Calu3 (cell line): ENCODE data around the gene IRAK2. TPM values are rescaled to one million over a fixed set of nuclear protein-coding genes. Genes with fewer than 3 reads are reported as not detected.
A peak's percentile ranks its signal among the peaks of the same experiment; 100 is the strongest.
"Not testable (repeated sequence)": the region's sequence is repeated elsewhere in the genome, so short reads cannot be mapped to it uniquely, and the experiment has no call there.

Experiments
- BruUV-seq: library from RNA; stranded (reverse); fragments of 400-500 nt; replicated peaks from 2 replicates; lab custom pipeline; 2021; lab: Mats Ljungman, UMichigan
- CTCF ChIA-PET: fragments of 300-600 bp; sonication (Branson Sonifier 250); formaldehyde crosslinking; loops from one replicate; lab custom pipeline; 2022; ENCODE audit warnings: antibody characterized with exemption; lab: Charles Lee
- DNase-seq: peaks from one replicate; pipeline ENCODE4 v3.0.0; 2022
- H3K27ac Mint-ChIP-seq: one replicate; pipeline ENCODE4 v1.8.0; 2022; ENCODE audit warnings: mixed read lengths; ENCODE audit not compliant: unreplicated experiment
- H3K27me3 Mint-ChIP-seq: one replicate; pipeline ENCODE4 v1.8.0; 2022; ENCODE audit warnings: mixed read lengths; ENCODE audit not compliant: unreplicated experiment
- H3K36me3 Mint-ChIP-seq: one replicate; pipeline ENCODE4 v1.8.0; 2022; ENCODE audit warnings: mild to moderate bottlenecking, moderate library complexity, mixed read lengths; ENCODE audit not compliant: insufficient read depth, unreplicated experiment
- H3K4me1 Mint-ChIP-seq: one replicate; pipeline ENCODE4 v1.8.0; 2022; ENCODE audit warnings: mild to moderate bottlenecking, low read depth, mixed read lengths; ENCODE audit not compliant: unreplicated experiment
- H3K4me3 Mint-ChIP-seq: one replicate; pipeline ENCODE4 v1.8.0; 2022; ENCODE audit warnings: mild to moderate bottlenecking, low read depth, moderate library complexity, mixed read lengths; ENCODE audit not compliant: unreplicated experiment
- H3K9me3 Mint-ChIP-seq: one replicate; pipeline ENCODE4 v1.8.0; 2022; ENCODE audit warnings: low read depth, mixed read lengths; ENCODE audit not compliant: unreplicated experiment
- intact Hi-C: fragments of 100-400 bp; cut with micrococcal nuclease; formaldehyde crosslinking; loops from one replicate; pipeline ENCODE4 v1.10.0; 2022; ENCODE audit not compliant: unreplicated experiment
- total RNA-seq: library from RNA; stranded (reverse); gene quantifications from 2 replicates; pipeline ENCODE4 v1.2.3, GENCODE V29; 2022
- TF ChIP-seq, protein P1 (sequence below): fragments of 200-600 bp; IDR thresholded peaks from one replicate; pipeline ENCODE4 v1.8.0; 2022; ENCODE audit warnings: antibody characterized with exemption; ENCODE audit not compliant: unreplicated experiment

IRAK2 gene
- total RNA-seq, 1 experiment from 2014 or later = 31.6 TPM

DNA sequence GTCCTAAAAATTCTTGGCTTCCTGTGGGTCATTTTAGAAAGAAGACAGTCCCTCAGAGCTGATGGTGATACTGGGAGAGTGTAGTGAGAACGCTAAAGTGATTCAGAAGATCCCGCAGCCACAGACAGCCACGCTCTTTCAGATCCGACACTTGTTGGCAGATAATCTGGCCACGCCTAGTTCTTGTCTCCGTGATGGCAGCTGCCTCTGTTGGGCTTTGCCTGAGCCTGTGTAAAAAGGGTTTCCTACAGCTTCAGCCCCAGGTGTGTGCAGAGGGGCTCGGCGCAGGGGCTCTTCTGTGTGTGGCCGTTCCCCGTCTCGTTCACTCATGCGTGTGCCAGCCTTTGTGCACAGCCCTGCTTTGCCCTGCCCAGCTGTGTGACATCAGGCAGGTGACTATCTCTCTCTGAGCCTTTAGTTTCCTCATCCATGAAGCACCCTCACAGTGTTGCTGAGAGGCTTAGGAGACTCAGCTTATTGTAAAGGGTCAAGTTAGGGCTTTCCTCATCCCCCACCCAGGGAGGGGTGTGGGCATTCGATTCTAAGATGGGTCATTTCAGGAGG lies 6.3 kb downstream of the IRAK2 start:
- CTCF ChIA-PET = no interaction called here
- Mint-ChIP-seq H3K4me3 (no peak overlapping the region), H3K9me3 (no peaks in the 10 kb centered on the region), H3K4me1 (peaks cover 40% of the 10 kb centered on the region), H3K27ac (peak overlapping the region; percentile 75), H3K36me3 (peaks cover 60% of the 10 kb centered on the region), H3K27me3 (no peaks in the 10 kb centered on the region)
- no peak for DNase-seq
- BruUV-seq = no TSS peak
- intact Hi-C loops = no loop called here
- TF ChIP-seq, protein P1, sequence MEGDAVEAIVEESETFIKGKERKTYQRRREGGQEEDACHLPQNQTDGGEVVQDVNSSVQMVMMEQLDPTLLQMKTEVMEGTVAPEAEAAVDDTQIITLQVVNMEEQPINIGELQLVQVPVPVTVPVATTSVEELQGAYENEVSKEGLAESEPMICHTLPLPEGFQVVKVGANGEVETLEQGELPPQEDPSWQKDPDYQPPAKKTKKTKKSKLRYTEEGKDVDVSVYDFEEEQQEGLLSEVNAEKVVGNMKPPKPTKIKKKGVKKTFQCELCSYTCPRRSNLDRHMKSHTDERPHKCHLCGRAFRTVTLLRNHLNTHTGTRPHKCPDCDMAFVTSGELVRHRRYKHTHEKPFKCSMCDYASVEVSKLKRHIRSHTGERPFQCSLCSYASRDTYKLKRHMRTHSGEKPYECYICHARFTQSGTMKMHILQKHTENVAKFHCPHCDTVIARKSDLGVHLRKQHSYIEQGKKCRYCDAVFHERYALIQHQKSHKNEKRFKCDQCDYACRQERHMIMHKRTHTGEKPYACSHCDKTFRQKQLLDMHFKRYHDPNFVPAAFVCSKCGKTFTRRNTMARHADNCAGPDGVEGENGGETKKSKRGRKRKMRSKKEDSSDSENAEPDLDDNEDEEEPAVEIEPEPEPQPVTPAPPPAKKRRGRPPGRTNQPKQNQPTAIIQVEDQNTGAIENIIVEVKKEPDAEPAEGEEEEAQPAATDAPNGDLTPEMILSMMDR = no peak

DNA sequence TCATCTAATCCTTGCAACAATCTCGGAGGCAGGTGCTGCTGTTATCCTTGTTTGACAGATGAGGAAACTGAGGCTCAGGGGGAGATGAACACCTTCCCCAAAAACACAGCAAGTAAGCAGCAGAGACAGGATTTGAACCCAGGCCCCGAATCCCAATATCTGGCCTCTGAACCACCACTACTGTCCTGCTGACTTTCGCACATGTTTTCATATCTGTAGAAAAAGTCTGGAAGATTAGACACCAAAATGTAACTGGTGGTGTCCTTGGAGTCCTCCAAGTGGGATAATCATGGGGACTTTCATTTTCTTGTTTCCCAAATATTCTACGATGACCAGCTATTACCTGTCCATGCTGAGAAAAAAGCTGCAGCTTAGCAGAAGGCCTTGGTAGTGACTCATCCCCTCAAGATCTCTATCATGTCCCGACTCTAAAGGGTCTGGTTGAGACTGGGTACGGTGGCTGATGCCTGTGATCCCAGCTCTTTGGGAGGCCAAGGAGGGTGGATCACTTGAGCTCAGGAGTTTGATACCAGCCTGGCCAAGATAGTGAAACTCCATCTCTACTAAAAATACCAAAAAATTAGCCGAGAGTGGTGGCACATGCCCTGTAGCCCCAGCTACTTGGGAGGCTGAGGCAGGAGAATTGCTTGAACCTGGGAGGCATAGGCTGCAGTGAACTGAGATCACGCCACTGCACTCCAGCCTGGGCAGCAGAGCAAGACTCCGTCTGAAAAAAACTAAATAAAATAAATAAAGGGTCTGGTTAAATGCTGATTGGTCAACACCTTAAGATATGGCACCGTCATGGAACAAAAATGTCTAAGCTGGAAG lies 8.6 kb downstream of the IRAK2 start:
- peaks cover 51% of the 10 kb centered on the region for H3K36me3 Mint-ChIP-seq
- H3K4me3 Mint-ChIP-seq = no peak overlapping the region
- no peaks in the 10 kb centered on the region for H3K9me3 Mint-ChIP-seq
- TSS peak; percentile 96 for BruUV-seq
- CTCF ChIA-PET = no interaction called here
- H3K27me3 Mint-ChIP-seq = no peaks in the 10 kb centered on the region
- H3K4me1 Mint-ChIP-seq = peaks cover 30% of the 10 kb centered on the region
- intact Hi-C loops = no loop called here
- TF ChIP-seq, protein P1 = no peak
- no peak for DNase-seq
- peak overlapping the region; percentile 83 for H3K27ac Mint-ChIP-seq

DNA sequence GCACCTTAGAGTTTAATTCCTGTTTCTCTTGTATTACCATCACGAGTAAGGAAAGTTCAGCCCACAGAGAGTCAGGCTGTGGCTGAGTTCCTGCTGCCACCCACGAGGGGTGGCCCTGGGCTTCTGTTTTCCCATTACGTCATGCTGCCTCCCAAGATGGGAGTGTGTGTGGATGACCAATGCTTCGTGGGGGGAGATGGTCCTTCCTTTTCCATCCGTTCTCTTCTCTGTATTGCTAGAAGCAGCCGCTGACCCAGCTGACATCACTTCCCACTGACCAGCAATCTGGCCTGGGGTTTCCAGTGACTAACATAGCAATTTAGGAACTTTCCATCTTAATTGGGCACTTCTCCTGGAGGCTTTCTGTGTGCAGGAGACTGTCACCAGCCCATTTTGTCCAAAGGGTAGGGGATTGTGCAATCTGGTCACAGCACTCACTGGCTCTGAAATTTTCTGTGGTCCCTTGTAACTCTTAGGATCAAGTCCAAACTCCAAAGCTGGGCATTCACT lies 9.3 kb downstream of the IRAK2 start:
- Mint-ChIP-seq H3K27ac (peak overlapping the region; percentile 83), H3K4me3 (no peak overlapping the region), H3K27me3 (no peaks in the 10 kb centered on the region), H3K9me3 (no peaks in the 10 kb centered on the region), H3K4me1 (peaks cover 23% of the 10 kb centered on the region), H3K36me3 (peaks cover 48% of the 10 kb centered on the region)
- intact Hi-C loops = no loop called here
- TF ChIP-seq, protein P1 = no peak
- BruUV-seq = no TSS peak
- DNase-seq = peak; percentile 58
- CTCF ChIA-PET = no interaction called here

DNA sequence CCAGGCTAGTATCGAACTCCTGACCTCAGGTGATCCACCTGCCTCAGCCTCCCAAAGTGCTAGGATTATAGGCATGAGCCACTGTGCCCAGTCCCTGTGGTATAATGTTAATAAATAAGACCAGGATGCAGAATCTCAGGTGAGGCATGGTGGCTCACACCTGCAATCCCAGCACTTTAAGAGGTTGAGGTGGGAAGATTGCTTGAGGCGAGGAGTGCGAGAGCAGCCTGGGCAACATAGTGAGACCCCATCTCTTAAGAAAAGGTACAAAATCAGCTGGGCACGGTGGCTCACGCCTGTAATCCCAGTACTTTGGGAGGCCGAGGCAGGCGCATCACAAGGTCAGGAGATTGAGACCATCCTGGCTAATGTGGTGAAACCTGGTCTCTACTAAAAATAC lies 10.6 kb downstream of the IRAK2 start:
- H3K9me3 Mint-ChIP-seq, intact Hi-C loops, H3K4me1 Mint-ChIP-seq, BruUV-seq, CTCF ChIA-PET, H3K27ac Mint-ChIP-seq, DNase-seq, H3K4me3 Mint-ChIP-seq, H3K27me3 Mint-ChIP-seq: not testable (repeated sequence)
- H3K36me3 Mint-ChIP-seq = peaks cover 51% of the 10 kb centered on the region

DNA sequence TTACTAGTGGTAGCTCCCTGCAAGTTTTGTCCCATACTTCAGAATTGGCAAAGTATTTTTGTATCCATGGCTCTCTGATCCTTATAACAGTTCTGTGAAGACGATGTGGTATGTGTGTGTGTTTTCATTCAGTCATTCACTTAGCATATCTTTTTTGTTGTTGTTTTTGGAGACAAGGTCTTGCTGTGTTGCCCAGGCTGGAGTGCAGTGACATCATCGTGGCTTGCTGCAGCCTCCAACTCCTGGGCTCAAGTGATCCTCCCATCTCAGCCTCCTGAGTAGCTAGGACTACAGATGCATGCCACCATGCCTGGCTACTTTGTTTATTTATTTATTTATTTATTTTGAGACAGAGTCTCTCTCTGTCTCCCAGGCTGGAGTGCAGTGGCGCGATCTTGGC lies 11.4 kb downstream of the IRAK2 start:
- intact Hi-C loops, BruUV-seq, H3K27me3 Mint-ChIP-seq, H3K9me3 Mint-ChIP-seq, H3K4me1 Mint-ChIP-seq, H3K27ac Mint-ChIP-seq, H3K4me3 Mint-ChIP-seq, DNase-seq, CTCF ChIA-PET: not testable (repeated sequence)
- peaks cover 53% of the 10 kb centered on the region for H3K36me3 Mint-ChIP-seq
